ENCODE measurements around the gene KRTAP10-3. TPM values are rescaled to one million over a fixed set of nuclear protein-coding genes. Genes with fewer than 3 reads are reported as not detected.

Gene KRTAP10-3
- total and polyA plus RNA-seq, 11 donors, result not detected

- TF ChIP-seq POLR2A (IDR thresholded peaks at IDR 0.05) (no peak), CTCF (IDR thresholded peaks at IDR 0.05) (no peak)
Measured at GRCh38 chr21:44518686-44519085, 39.9 kb downstream of the KRTAP10-3 start.

GRCh38 chr21:44517175-44517899 is 41.3 kb downstream of the KRTAP10-3 start:
- Histone ChIP-seq H3K27me3 (peaks cover 0 to 10% (median 0%) of the 10 kb centered on the region in 9 donors), H3K27ac (no peak overlapping the region), H3K4me3 (no peak overlapping the region), H3K36me3 (no peaks in the 10 kb centered on the region), H3K4me1 (no peaks in the 10 kb centered on the region), H3K9me3 (no peaks in the 10 kb centered on the region)
- intact Hi-C loops (cut with DNase I), result loop anchor here in 4 of 10 donors (10.0 kb wide), 3 partner anchors 217 to 277 kb away; no protein-coding TSS in a partner anchor
- DNase-seq (peak in 2 of 5 donors; percentile 14 to 26), ATAC-seq (no peak)
- TF ChIP-seq POLR2A (IDR thresholded peaks at IDR 0.05), result no peak
- TF ChIP-seq CTCF (IDR thresholded peaks at IDR 0.05), result no peak
- WGBS, 4 donors, result 68 to 84% (median 79%) methylated on average over 14 to 15 of the region's 15 CpGs

More at GRCh38 chr21:44518686-44519085, 39.9 kb downstream of the KRTAP10-3 start:
- 70 to 83% (median 73%) methylated on average over 12 of the region's 12 CpGs for WGBS, 4 donors
- Histone ChIP-seq H3K9me3 (no peaks in the 10 kb centered on the region), H3K27ac (no peak overlapping the region), H3K36me3 (no peaks in the 10 kb centered on the region), H3K4me3 (no peak overlapping the region), H3K27me3 (peaks cover 0 to 10% (median 0%) of the 10 kb centered on the region in 9 donors), H3K4me1 (no peaks in the 10 kb centered on the region)
- no peak for ATAC-seq
- intact Hi-C loops (cut with DNase I), result loop anchor here in 4 of 10 donors (10.0 kb wide), 3 partner anchors 216 to 276 kb away; no protein-coding TSS in a partner anchor
- DNase-seq, result peak in 1 of 5 donors; percentile 53

GRCh38 chr21:44516828-44517174 is 41.8 kb downstream of the KRTAP10-3 start:
- TF ChIP-seq POLR2A (IDR thresholded peaks at IDR 0.05) (no peak), CTCF (IDR thresholded peaks at IDR 0.05) (no peak)
- Histone ChIP-seq H3K27me3 (peaks cover 0 to 10% (median 0%) of the 10 kb centered on the region in 9 donors), H3K9me3 (no peaks in the 10 kb centered on the region), H3K27ac (no peak overlapping the region), H3K36me3 (no peaks in the 10 kb centered on the region), H3K4me1 (no peaks in the 10 kb centered on the region), H3K4me3 (no peak overlapping the region)
- 77 to 87% (median 85%) methylated on average over 10 of the region's 10 CpGs for WGBS, 4 donors
- DNase-seq (peak in 1 of 5 donors; percentile 32), ATAC-seq (no peak)
- intact Hi-C loops (cut with DNase I), result loop anchor here in 4 of 10 donors (10.0 kb wide), 3 partner anchors 218 to 278 kb away; no protein-coding TSS in a partner anchor

GRCh38 chr21:44516342-44516741 is 42.3 kb downstream of the KRTAP10-3 start:
- TF ChIP-seq CTCF (IDR thresholded peaks at IDR 0.05) (no peak), POLR2A (IDR thresholded peaks at IDR 0.05) (no peak)
- intact Hi-C loops (cut with DNase I), result loop anchor here in 4 of 10 donors (10.0 kb wide), 3 partner anchors 218 to 278 kb away; no protein-coding TSS in a partner anchor
- no peaks in the 10 kb centered on the region for H3K36me3 ChIP-seq
- H3K4me3 ChIP-seq, result no peak overlapping the region
- H3K27me3 ChIP-seq, result peaks cover 0 to 10% (median 0%) of the 10 kb centered on the region in 9 donors
- H3K4me1 ChIP-seq, result no peaks in the 10 kb centered on the region
- WGBS, 4 donors, result 85 to 91% (median 90%) methylated on average over 10 to 13 of the region's 13 CpGs
- peak in 2 of 5 donors; percentile 18 to 25 for DNase-seq
- H3K27ac ChIP-seq, result no peak overlapping the region
- H3K9me3 ChIP-seq, result no peaks in the 10 kb centered on the region
- no peak for ATAC-seq

Measured in heart left ventricle (tissue), 16 donors.